GM12801 (cell line): Measurements from ENCODE around the gene GHRHR.

Source experiments
- TF ChIP-seq, protein P1 (sequence below): IDR thresholded peaks from one replicate; pipeline ENCODE4 v1.5.1; 2011; ENCODE audit warnings: control low read depth; ENCODE audit not compliant: insufficient read length; ENCODE audit errors: extremely low read depth

Gene GHRHR

DNA sequence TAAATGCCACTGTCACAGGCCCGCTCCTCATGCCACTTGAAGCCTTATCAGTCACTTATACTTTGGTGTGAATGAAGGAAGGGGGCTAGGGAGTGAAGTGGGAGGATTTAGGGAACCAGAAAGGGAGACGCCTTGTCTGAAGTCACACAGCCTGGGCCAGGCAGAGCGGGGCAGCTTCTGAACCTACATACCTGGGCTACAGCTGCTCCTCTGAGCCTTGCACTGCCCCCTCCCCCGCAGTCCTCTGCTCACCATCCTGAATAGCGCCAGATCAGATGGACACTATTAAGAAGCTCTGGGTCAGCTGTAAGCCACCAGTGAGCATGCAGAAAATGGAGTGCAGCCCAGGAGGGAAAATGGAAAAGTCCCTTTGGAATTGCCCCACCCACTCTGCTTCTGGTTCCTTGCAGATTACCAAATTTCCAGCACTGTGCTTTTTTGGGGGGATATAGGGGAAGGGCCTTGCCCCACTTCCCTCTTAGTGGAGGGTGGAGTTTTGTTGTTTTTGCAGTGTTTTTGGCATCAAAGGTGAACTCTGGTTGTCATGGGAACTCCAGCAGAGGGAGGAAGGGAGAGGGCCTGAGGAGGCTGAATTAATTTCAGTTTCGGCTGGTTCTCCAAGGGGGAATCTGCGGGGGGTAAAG lies 53.4 kb downstream of the GHRHR start:
- TF ChIP-seq, protein P1, sequence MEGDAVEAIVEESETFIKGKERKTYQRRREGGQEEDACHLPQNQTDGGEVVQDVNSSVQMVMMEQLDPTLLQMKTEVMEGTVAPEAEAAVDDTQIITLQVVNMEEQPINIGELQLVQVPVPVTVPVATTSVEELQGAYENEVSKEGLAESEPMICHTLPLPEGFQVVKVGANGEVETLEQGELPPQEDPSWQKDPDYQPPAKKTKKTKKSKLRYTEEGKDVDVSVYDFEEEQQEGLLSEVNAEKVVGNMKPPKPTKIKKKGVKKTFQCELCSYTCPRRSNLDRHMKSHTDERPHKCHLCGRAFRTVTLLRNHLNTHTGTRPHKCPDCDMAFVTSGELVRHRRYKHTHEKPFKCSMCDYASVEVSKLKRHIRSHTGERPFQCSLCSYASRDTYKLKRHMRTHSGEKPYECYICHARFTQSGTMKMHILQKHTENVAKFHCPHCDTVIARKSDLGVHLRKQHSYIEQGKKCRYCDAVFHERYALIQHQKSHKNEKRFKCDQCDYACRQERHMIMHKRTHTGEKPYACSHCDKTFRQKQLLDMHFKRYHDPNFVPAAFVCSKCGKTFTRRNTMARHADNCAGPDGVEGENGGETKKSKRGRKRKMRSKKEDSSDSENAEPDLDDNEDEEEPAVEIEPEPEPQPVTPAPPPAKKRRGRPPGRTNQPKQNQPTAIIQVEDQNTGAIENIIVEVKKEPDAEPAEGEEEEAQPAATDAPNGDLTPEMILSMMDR = no peak

DNA sequence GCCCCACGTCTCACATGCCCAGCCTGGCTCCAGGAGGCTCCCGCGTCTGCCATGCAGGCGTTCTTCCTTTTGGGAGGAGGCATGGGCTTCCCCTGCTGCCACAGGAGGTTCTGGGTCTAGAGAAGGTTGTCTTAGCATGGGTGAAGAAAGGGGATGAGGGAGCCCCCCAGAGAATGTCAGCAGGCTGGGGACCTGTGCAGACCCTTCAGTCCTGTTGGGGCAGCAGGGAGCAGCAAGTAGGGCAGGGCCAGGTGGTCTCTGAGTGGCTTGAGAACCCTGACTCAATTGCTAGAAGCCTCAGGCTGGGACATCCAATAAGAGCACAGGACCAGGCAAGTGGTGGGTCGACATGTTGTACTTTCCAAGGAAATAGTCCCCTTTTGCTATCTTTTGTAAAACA lies 54.0 kb downstream of the GHRHR start:
- TF ChIP-seq, protein P1 = no peak

DNA sequence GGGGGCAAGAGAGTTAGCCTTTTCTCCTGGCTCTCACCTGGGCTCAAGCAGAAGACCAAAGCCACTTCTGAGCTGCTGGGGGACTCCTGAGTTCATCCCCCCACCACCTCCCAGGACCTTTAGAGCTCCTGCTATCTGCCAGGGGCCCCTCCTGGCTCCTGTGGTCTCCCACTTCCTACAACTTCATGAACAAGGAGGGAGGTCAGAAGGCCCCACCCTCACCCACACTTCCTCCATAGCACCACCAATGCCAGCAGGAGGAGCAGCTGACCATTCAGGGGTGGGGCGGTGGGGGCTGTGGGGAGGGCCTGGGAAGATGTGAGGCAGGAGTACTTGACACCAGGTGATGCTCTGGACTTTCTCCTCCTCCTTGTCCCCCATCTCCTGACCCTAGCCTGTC lies 55.8 kb downstream of the GHRHR start:
- TF ChIP-seq, protein P1 = no peak

DNA sequence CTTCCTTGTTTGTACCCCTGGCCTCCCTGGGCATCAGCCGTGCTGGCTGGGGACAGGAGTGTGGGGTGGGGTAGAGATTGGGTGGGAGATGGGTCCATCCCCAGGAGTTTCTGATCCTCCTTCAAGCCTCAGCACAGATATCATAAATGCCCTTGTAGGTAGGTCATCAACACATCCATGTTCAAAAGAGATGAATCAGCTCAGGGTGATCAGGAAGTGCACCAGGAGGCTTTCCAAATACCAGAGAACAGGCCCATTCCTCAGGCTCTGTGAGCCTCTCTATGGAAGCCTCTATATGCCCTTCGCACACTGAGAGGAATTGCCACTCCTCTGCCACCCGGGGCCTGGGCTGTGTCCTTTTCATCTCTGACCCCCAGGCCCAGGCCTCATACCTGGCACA lies 56.4 kb downstream of the GHRHR start:
- TF ChIP-seq, protein P1 = no peak

DNA sequence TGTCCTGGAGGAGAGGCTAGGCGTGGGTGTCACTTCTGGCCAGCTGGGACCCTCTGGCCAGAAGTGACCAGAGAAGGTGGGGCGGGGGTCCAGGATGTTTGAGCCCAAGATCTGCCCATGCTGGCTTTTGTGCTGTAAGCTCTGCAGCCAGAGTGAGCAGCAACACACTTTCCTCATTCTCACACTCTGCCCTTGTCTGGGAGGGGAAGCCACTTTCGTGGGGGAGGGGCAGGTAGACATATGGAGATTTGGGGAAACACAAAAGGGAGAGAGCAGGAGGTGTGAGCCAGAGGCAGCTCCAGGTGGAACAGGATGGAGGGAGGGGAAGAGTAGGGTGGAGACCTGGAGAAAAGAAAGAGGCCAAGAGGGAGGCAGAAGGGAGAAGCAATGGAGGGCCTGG lies 56.9 kb downstream of the GHRHR start:
- TF ChIP-seq, protein P1 = no peak

DNA sequence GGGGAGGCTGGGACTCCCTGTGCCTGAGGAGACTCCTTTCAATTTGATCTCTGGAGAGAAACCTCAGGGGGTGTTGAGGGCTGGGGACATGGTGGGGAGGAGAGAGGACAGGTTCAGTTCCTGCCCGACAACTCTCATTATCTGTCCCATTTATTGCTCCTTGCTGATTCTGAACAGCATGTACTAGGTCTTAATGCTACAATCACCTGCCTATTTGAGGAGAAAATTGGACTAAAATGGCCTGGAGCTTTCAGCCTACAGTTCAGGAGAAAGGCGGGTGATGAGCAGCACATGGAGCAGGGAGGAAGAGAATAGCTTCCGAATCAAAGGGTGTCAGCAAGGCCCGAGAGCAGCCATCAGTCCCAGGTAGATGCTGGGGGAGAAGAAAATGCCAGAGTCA lies 58.4 kb downstream of the GHRHR start:
- TF ChIP-seq, protein P1 = no peak

DNA sequence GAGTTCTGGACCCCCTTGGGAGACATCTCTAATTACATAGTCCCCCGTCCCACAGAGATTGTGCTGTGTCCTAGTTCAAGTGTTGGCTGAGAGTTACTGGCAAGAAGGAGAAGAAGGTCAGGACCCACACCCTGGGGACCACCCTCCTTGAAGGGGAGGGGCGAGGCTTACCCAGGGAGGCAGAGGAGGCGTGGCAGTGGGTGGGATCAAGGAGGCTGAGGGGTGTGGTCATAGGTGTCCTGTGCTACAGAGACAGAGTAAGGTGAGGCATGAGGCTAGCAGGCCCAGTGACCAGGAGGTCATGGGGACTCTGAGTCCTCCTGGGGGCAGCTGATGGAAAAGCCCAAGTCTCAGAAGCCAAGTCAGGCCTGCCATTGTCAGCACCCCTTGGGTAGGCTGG lies 59.0 kb downstream of the GHRHR start:
- TF ChIP-seq, protein P1 = no peak
